Adrenal gland (tissue), 5 donors: Measurements from ENCODE around the gene TAP2.

ENCODE experiments used
- POLR2A ChIP-seq, 2 donors: fragments of 450-650 bp; IDR thresholded peaks; one replicate each; pipeline ENCODE4 v1.6.1; 2017; ENCODE audit warnings: antibody characterized with exemption in 2 of 2, mild to moderate bottlenecking in 2 of 2, moderate library complexity in 1 of 2
- TF ChIP-seq, protein P1 (sequence below), 6 experiments: fragments of 450-650 bp in 4 of 6; fragments of 200-600 bp in 2 of 6; sonication (generic) in 1 of 6; IDR thresholded peaks; 1 replicate in 5 of 6; 2 replicates in 1 of 6; pipeline versions ENCODE4 v1.5.1 to v1.8.0; 2016 to 2021; ENCODE audit warnings: antibody characterized with exemption in 6 of 6, mild to moderate bottlenecking in 2 of 6, moderate library complexity in 1 of 6
- donor health status: DM: no; HTN: no; CAD: no.

DNA sequence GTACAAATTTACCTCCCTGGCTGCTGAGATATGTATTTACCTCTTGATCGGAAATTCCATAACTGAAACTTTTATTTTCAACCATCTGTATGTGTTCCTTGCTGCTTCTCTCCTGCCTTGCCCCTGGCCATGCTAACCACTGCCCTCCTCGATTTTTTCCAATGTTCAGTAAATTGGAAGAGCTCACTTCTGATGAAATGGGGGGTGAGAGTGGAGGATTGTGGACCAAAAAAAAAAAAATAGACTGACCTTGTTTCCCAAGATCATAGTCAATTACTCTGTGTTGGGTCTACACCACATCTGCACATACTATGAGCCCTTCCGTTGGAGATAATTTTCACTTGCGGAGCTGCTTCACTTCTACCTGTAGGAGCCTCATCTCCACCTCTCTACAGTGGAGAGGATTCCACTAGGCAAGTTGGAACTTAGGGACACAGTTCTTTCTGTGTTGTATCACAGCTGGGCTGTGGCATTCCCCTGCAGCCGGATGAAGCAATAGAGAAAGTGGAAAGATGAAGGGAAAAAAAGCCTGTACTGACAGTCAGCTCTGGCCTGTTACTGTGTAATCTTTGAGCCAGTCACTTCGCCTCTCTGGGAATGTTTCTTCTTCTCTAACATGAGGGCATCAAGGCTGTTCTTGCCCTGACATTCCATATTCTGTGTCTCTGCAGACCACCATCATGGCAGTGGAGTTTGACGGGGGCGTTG is 17.1 kb upstream of the TAP2 start:
- no peak for TF ChIP-seq POLR2A (IDR thresholded peaks at IDR 0.05)
- TF ChIP-seq, protein P1, sequence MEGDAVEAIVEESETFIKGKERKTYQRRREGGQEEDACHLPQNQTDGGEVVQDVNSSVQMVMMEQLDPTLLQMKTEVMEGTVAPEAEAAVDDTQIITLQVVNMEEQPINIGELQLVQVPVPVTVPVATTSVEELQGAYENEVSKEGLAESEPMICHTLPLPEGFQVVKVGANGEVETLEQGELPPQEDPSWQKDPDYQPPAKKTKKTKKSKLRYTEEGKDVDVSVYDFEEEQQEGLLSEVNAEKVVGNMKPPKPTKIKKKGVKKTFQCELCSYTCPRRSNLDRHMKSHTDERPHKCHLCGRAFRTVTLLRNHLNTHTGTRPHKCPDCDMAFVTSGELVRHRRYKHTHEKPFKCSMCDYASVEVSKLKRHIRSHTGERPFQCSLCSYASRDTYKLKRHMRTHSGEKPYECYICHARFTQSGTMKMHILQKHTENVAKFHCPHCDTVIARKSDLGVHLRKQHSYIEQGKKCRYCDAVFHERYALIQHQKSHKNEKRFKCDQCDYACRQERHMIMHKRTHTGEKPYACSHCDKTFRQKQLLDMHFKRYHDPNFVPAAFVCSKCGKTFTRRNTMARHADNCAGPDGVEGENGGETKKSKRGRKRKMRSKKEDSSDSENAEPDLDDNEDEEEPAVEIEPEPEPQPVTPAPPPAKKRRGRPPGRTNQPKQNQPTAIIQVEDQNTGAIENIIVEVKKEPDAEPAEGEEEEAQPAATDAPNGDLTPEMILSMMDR (IDR thresholded peaks at IDR 0.05): no peak
